Hepatic stellate cell (primary cell): ENCODE results near the gene PDXDC1.
"Not testable (repeated sequence)": the region's sequence is repeated elsewhere in the genome, so short reads cannot be mapped to it uniquely, and the experiment has no call there.

ENCODE experiments used
- DNase-seq: peaks from one replicate; pipeline ENCODE4 v3.0.0; 2011; ENCODE audit warnings: low spot score

Gene PDXDC1

GRCh38 chr16:15016354-15016753 lies 41.5 kb downstream of the PDXDC1 start:
- not testable (repeated sequence) for DNase-seq

GRCh38 chr16:15016951-15017580 lies 42.2 kb downstream of the PDXDC1 start:
- DNase-seq, result not testable (repeated sequence)

GRCh38 chr16:15021429-15021828 lies 46.6 kb downstream of the PDXDC1 start:
- DNase-seq, result not testable (repeated sequence)

- not testable (repeated sequence) for DNase-seq
Observed at GRCh38 chr16:15022194-15022593, 47.4 kb downstream of the PDXDC1 start.

GRCh38 chr16:15023381-15024077 lies 48.7 kb downstream of the PDXDC1 start:
- not testable (repeated sequence) for DNase-seq

- not testable (repeated sequence) for DNase-seq
Observed at GRCh38 chr16:15024858-15025199, 50.0 kb downstream of the PDXDC1 start.

- DNase-seq, result peak; percentile 24
Observed at GRCh38 chr16:15025234-15025951, 50.6 kb downstream of the PDXDC1 start.

- not testable (repeated sequence) for DNase-seq
Observed at GRCh38 chr16:15027051-15027450, 52.2 kb downstream of the PDXDC1 start.

- not testable (repeated sequence) for DNase-seq
Observed at GRCh38 chr16:15027503-15028344, 52.9 kb downstream of the PDXDC1 start.

GRCh38 chr16:15028345-15028715 lies 53.5 kb downstream of the PDXDC1 start:
- DNase-seq, result not testable (repeated sequence)

GRCh38 chr16:15028801-15029698 lies 54.2 kb downstream of the PDXDC1 start:
- DNase-seq, result not testable (repeated sequence)

GRCh38 chr16:15029749-15030148 lies 54.9 kb downstream of the PDXDC1 start:
- DNase-seq, result not testable (repeated sequence)

- no peak for DNase-seq
Observed at GRCh38 chr16:15031179-15031578, 56.4 kb downstream of the PDXDC1 start.

- DNase-seq, result no peak
Observed at GRCh38 chr16:15031586-15031985, 56.8 kb downstream of the PDXDC1 start.

- no peak for DNase-seq
Observed at GRCh38 chr16:15032547-15033308, 57.9 kb downstream of the PDXDC1 start.

- no peak for DNase-seq
Observed at GRCh38 chr16:15033309-15033707, 58.5 kb downstream of the PDXDC1 start.

- no peak for DNase-seq
Observed at GRCh38 chr16:15034266-15035162, 59.7 kb downstream of the PDXDC1 start.

- no peak for DNase-seq
Observed at GRCh38 chr16:15035163-15035729, 60.4 kb downstream of the PDXDC1 start.

- no peak for DNase-seq
Observed at GRCh38 chr16:15037003-15037402, 62.2 kb downstream of the PDXDC1 start.
